ENCODE measurements around the gene TM9SF2. TPM values are rescaled to one million over a fixed set of nuclear protein-coding genes. Genes with fewer than 3 reads are reported as not detected.

Gene TM9SF2
- polyA plus RNA-seq, 3 donors, result 186 to 198 (median 190) TPM

Other genes starting within 250 kb of the TM9SF2 start
- gene GPR18, start 243.1 kb upstream of the TM9SF2 start, polyA plus RNA-seq (ENCODE audit: insufficient read length in 3 of 3), result under 1 TPM; 0.14 to 0.55 (median 0.23) TPM
- gene GPR183, start 194.1 kb upstream of the TM9SF2 start, polyA plus RNA-seq (ENCODE audit: insufficient read length in 3 of 3), result 1 to 10 TPM; 1.4 to 2.2 (median 1.9) TPM
- 10 to 100 TPM; 16.7 to 19.7 (median 18.7) TPM for gene CLYBL, start 105.2 kb downstream of the TM9SF2 start, polyA plus RNA-seq (ENCODE audit: insufficient read length in 3 of 3)

Measured in renal pelvis (tissue), 3 donors.